Mononuclear cell (primary cell): ENCODE data around the gene MCTP1. TPM values are rescaled to one million over a fixed set of nuclear protein-coding genes. Genes with fewer than 3 reads are reported as not detected.
"Not testable (repeated sequence)": the region's sequence is repeated elsewhere in the genome, so short reads cannot be mapped to it uniquely, and the experiment has no call there.

Experiments
- H3K27me3 ChIP-seq: 2 replicates; pipeline ENCODE4 v1.6.0; 2011; ENCODE audit warnings: low read length, control low read depth; ENCODE audit not compliant: insufficient read depth
- H3K4me1 ChIP-seq: 2 replicates; pipeline ENCODE4 v1.5.1; 2011; ENCODE audit warnings: mild to moderate bottlenecking, low read length, control low read depth; ENCODE audit not compliant: insufficient read depth
- H3K4me3 ChIP-seq: 2 replicates; pipeline ENCODE4 v1.5.1; 2011; ENCODE audit warnings: mild to moderate bottlenecking, low read length, moderate library complexity
- H3K9me3 ChIP-seq: 2 replicates; pipeline ENCODE4 v1.5.1; 2011; ENCODE audit warnings: low read depth, mild to moderate bottlenecking, control low read depth, low read length
- total RNA-seq: library from RNA; depleted of rRNA; stranded (reverse); fragments of >200 nt; gene quantifications from one replicate; pipeline ENCODE4 v1.2.3, GENCODE V29; 2012

MCTP1 gene
- total RNA-seq, 1 donor: 33.6 TPM

- H3K9me3 ChIP-seq: no peaks in the 10 kb centered on the region
- H3K4me3 ChIP-seq: no peak overlapping the region
- H3K27me3 ChIP-seq: no peaks in the 10 kb centered on the region
- no peaks in the 10 kb centered on the region for H3K4me1 ChIP-seq
These were observed 286.2 kb downstream of the MCTP1 start for GRCh38 chr5:94998670-94999069.

DNA sequence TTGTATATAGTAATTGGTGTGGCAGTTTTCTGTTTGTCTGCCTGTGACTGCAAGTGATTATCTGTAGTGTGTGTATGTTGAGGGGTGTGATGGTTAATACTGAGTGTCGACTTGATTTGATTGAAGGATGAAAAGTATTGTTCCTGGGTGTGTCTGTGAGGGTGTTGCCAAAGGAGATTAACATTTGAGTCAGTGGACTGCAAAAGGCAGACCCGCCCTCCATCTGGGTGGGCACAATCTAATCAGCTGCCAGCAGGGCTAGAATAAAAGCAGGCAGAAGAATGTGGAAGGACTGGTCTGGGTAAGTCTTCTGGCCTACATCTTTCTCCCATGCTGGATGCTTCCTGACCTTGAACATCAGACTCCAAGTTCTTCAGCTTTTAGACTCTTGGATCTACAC is 290.4 kb downstream of the MCTP1 start:
- not testable (repeated sequence) for H3K4me3 ChIP-seq, H3K9me3 ChIP-seq, H3K27me3 ChIP-seq, H3K4me1 ChIP-seq

DNA sequence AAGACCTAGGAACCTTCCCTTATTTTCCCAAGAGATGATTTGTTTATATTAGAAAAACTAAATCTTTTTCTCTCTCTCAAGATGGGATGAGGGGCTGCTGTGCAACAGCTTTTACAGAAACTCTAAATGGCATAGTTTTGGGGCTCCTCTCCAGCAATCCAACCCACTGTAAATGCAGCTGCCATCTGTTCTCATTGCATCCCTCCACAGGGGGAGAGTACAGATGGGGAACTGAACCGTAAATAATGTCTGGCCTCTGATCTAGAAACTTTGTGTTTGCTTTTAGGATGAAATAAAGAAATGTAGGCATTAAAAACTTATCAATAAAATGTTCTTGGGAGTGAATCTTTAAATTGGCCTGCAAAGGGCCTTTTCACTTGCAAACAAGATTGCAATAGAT is 291.4 kb downstream of the MCTP1 start:
- no peaks in the 10 kb centered on the region for H3K9me3 ChIP-seq
- H3K27me3 ChIP-seq: no peaks in the 10 kb centered on the region
- H3K4me1 ChIP-seq: no peaks in the 10 kb centered on the region
- H3K4me3 ChIP-seq: no peak overlapping the region

DNA sequence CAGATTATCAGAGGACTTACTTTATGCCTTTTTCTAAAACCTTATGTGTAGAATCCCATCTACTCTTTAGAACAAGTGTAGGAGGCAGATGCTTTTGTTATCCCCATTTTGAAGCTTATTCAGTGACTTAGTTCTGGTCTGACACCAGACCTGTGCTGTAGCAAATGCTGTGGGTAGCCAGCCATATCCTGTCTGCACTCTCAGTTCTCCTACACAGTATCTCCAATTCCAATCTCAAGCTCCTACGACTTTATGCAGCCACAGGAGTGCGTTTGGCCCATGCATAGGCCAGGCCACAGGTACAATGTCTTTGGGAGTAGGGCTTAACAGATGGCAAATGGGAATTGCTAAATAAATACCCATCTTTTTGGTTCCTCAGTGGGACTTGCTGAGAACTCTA is 292.6 kb downstream of the MCTP1 start:
- Histone ChIP-seq H3K9me3 (no peaks in the 10 kb centered on the region), H3K27me3 (no peaks in the 10 kb centered on the region), H3K4me1 (no peaks in the 10 kb centered on the region), H3K4me3 (no peak overlapping the region)

DNA sequence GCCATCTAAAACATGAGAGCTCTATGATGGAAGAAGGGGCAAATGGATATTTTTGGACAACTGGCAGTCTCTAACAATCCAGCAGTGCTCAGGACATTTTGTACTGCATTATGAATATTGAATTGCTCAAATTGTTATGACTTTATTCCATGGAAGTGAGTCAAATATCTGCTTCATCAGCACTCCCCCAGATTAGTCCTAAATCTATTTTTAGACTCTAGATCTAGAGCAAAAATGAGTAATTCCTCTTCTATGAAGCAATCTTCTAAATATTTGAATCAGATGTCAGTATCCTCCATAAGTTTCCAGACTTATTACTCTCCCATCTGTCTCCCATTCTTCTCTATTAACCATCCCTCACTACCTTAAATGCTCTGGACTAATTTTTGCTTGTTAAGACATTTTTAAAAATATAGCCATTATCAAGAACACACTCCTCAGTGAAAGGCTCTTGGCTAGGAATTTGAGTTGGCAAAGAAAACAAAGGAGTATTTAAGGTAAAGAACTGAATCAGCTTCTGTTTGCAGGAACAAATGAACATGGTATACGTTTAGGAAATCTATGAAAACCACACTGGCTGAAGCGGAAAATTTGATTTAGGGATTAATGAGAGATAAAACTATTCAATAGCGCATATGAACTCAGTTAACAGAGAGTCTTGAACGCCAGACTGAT is 300.9 kb downstream of the MCTP1 start:
- Histone ChIP-seq H3K27me3 (no peaks in the 10 kb centered on the region), H3K4me1 (no peaks in the 10 kb centered on the region), H3K4me3 (no peak overlapping the region), H3K9me3 (no peaks in the 10 kb centered on the region)

DNA sequence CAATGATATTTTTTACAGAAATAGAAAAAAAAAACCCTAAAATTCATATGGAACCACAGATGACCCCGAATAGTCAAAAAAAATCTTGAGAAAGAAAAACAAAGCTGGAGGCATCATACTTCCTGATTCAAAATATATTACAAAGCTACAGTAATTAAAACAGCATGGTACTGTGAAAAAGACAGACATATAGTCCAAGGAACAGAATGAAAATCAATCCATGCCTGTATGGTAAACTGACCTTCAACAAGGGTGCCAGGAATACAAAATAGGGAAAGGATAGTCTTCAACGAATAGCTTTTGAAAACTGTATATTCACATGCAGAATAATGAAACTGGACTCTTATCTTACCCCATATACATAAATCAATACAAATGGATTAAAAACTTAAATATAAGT is 307.5 kb downstream of the MCTP1 start:
- no peaks in the 10 kb centered on the region for H3K4me1 ChIP-seq
- peaks cover 16% of the 10 kb centered on the region for H3K9me3 ChIP-seq
- no peaks in the 10 kb centered on the region for H3K27me3 ChIP-seq
- no peak overlapping the region for H3K4me3 ChIP-seq

GRCh38 chr5:94976853-94977252 is 308.0 kb downstream of the MCTP1 start:
- Histone ChIP-seq H3K4me1 (no peaks in the 10 kb centered on the region), H3K27me3 (no peaks in the 10 kb centered on the region), H3K9me3 (peaks cover 16% of the 10 kb centered on the region), H3K4me3 (no peak overlapping the region)

DNA sequence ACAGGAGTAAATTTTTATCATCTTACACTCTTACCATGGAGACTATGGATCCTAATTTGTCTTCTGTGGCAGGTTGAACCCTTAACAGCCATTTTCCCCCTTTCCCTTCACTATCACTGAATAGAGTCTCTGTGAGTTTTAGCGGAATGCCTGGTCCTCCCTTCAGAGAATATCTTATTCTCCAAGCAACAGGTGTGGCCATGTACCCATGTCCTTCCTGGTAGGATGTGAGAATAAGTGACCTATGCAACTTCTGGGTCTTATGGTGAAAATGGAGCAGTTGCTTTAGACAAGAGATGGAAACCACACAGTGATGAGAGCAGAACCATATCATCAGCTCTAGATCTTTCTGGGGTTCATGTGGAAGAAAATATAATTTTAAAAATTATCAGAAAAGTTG is 312.6 kb downstream of the MCTP1 start:
- no peaks in the 10 kb centered on the region for H3K4me1 ChIP-seq
- H3K27me3 ChIP-seq: no peaks in the 10 kb centered on the region
- peaks cover 8% of the 10 kb centered on the region for H3K9me3 ChIP-seq
- H3K4me3 ChIP-seq: no peak overlapping the region

DNA sequence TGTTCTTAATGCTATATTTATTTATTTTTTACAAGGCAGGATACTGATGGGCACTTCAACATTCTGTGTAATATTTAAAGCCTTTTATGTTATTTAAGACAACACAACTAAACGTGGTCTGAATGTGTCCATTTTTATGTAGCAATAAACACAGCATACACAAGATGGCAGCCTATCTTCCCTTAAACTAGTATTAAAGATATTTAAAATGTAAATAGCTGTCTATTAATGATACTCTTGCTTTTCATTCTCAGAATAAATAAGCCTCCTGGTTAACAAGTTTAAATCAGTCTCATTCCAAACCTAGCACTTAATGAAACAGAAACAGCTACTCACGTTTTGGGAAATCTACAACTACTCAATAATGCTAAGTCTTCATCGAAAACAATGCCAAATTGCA is 315.7 kb downstream of the MCTP1 start:
- H3K4me1 ChIP-seq: no peaks in the 10 kb centered on the region
- H3K27me3 ChIP-seq: no peaks in the 10 kb centered on the region
- H3K9me3 ChIP-seq: no peaks in the 10 kb centered on the region
- H3K4me3 ChIP-seq: no peak overlapping the region

GRCh38 chr5:94968507-94969095 is 316.3 kb downstream of the MCTP1 start:
- Histone ChIP-seq H3K9me3 (no peaks in the 10 kb centered on the region), H3K27me3 (no peaks in the 10 kb centered on the region), H3K4me3 (no peak overlapping the region), H3K4me1 (no peaks in the 10 kb centered on the region)

GRCh38 chr5:94967525-94967924 is 317.4 kb downstream of the MCTP1 start:
- H3K9me3 ChIP-seq: no peaks in the 10 kb centered on the region
- H3K4me1 ChIP-seq: no peaks in the 10 kb centered on the region
- no peaks in the 10 kb centered on the region for H3K27me3 ChIP-seq
- H3K4me3 ChIP-seq: no peak overlapping the region

DNA sequence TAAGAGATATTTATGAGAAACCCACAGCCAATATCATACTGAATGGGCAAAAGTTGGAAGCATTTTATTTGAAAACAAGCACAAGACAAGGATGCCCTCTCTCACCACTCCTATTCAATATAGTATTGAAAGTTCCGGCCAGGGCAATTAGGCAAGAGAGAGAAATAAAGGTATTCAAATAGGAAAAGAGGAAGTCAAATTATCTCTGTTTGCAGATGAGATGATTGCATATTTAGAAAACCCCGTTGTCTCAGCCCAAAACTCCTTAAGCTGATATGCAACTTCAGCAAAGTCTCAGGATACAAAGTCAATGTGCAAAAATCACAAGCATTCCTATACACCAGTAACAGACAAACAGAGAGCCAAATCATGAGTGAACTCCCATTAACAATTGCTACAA is 325.6 kb downstream of the MCTP1 start:
- H3K4me3 ChIP-seq, H3K27me3 ChIP-seq, H3K9me3 ChIP-seq, H3K4me1 ChIP-seq: not testable (repeated sequence)

GRCh38 chr5:94945656-94946055 is 339.2 kb downstream of the MCTP1 start:
- Histone ChIP-seq H3K4me3 (no peak overlapping the region), H3K4me1 (peaks cover 23% of the 10 kb centered on the region), H3K9me3 (no peaks in the 10 kb centered on the region)

DNA sequence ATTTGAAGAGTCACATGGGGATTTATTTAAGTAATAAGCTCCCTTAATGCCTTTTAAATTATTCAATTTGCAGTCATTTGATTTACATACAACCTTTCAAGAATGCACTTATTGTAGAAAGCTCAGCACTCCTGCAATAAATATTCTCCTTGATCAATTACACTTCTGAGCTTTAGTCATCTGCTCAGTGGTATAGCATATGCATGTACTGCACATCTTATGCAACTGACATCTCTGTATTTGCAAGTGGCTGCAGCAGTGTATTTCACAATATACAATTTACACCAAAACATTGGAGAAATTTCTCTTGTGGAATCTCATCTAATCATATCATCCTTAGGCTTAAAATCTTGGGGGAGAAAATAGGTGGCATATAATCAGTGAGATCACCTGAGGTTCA is 340.7 kb downstream of the MCTP1 start:
- H3K27me3 ChIP-seq: no peaks in the 10 kb centered on the region
- H3K4me3 ChIP-seq: no peak overlapping the region
- H3K4me1 ChIP-seq: peaks cover 23% of the 10 kb centered on the region
- no peaks in the 10 kb centered on the region for H3K9me3 ChIP-seq

More at GRCh38 chr5:94945656-94946055, 339.2 kb downstream of the MCTP1 start:
- no peaks in the 10 kb centered on the region for H3K27me3 ChIP-seq

DNA sequence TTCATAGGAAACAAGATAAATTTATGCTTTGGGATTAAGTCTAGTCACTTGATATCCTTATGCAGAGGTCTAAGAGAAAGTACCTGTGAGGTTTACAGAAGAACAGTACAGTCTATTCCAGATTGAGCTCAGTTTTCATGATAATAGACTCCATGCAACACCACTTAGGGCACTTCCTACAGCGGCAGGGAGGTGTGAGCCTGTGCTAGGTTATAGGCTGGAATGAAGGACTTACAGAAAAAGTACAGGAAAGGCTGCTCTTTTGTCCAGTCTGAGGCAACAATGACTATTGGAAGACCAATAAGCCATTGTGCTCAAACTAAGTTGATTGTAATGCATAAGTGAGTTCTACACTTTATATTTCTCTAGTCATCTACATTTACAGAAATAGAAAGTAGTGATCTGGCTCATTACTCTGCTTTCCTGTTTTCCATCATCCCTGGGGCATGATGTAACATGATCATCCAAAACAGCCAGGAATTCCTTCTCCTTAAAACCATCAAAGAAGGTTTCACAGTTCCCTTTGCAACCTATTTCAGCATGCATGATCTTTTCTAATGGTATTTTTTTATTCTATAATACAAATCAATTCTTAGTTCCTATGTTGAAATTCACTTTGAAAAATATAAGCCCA is 343.7 kb downstream of the MCTP1 start:
- Histone ChIP-seq H3K9me3 (no peaks in the 10 kb centered on the region), H3K4me1 (peaks cover 14% of the 10 kb centered on the region), H3K27me3 (no peaks in the 10 kb centered on the region), H3K4me3 (no peak overlapping the region)

- no peaks in the 10 kb centered on the region for H3K9me3 ChIP-seq
- no peak overlapping the region for H3K4me3 ChIP-seq
- H3K4me1 ChIP-seq: no peaks in the 10 kb centered on the region
- H3K27me3 ChIP-seq: no peaks in the 10 kb centered on the region
These were observed 352.6 kb downstream of the MCTP1 start for GRCh38 chr5:94932259-94932658.
